HUES6 (cell line): ENCODE data around the gene TMEM190.
A peak's percentile ranks its signal among the peaks of the same experiment; 100 is the strongest.
"Not testable (repeated sequence)": the region's sequence is repeated elsewhere in the genome, so short reads cannot be mapped to it uniquely, and the experiment has no call there.

Experiments used
- H3K27ac ChIP-seq: 2 replicates; pipeline ENCODE4 v1.7.0; 2013; ENCODE audit warnings: low read depth, mild to moderate bottlenecking, low read length, inconsistent platforms
- H3K27me3 ChIP-seq: 2 replicates; pipeline ENCODE4 v1.6.1; 2013; ENCODE audit warnings: low read length; ENCODE audit not compliant: control insufficient read depth, insufficient read depth
- H3K36me3 ChIP-seq: 2 replicates; pipeline ENCODE4 v1.6.1; 2013; ENCODE audit warnings: low read length; ENCODE audit not compliant: control insufficient read depth, insufficient read depth
- H3K4me1 ChIP-seq: 2 replicates; pipeline ENCODE4 v1.6.1; 2013; ENCODE audit warnings: low read length; ENCODE audit not compliant: control insufficient read depth, insufficient read depth
- H3K4me3 ChIP-seq: 2 replicates; pipeline ENCODE4 v1.5.1; 2013; ENCODE audit warnings: low read depth, low read length
- H3K9ac ChIP-seq: one replicate; pipeline ENCODE4 v1.6.1; 2013; ENCODE audit warnings: mild to moderate bottlenecking, low read length
- H3K9me3 ChIP-seq: 2 replicates; pipeline ENCODE4 v1.6.1; 2013; ENCODE audit warnings: low read depth, low read length; ENCODE audit not compliant: control insufficient read depth, insufficient read depth

TMEM190 gene

DNA sequence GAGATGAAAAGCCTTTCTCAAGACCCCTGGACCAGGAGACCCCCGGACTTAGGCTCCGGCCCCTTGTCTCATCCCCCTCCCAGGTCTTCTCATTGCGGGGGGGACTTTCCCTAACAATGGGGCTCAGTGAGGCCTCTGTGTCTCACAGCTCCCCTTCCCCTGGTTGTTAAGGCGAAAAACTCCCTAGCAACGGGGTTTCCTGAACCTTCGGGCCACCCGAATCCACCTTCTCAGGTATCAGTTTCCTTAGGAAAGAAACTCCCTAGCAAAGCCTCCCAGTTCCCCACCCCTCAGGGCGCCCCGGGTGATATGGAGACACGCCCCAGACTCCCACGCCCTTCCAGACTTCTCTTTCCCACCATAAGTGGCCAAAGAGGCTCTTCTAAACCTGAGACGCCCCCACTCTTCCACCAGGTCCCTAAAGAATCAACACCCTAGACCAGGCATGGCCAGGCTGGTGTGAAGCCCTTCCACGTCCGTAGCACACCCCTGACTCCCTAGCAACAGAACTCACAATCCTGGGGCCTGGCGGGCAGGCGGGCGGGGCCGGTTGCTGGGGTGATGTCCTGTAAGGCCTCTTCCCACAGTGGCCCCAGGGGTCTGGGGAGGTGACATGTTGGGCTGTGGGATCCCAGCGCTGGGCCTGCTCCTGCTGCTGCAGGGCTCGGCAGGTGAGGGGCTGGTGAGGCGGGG, at the start of gene TMEM190:
TSS of gene TMEM190 (plus strand) at position 586 of the 693 bp plus-strand sequence. CDS start at position 614, 28 bp downstream.
- Histone ChIP-seq H3K9ac (peak within 1 kb of the TSS; percentile 13), H3K4me1 (peaks cover 45% of the 10 kb centered on the region), H3K36me3 (no peaks in the 10 kb centered on the region), H3K27me3 (peaks cover 35% of the 10 kb centered on the region), H3K9me3 (no peaks in the 10 kb centered on the region), H3K4me3 (peak within 1 kb of the TSS; percentile 60), H3K27ac (no peak within 1 kb of the TSS)

DNA sequence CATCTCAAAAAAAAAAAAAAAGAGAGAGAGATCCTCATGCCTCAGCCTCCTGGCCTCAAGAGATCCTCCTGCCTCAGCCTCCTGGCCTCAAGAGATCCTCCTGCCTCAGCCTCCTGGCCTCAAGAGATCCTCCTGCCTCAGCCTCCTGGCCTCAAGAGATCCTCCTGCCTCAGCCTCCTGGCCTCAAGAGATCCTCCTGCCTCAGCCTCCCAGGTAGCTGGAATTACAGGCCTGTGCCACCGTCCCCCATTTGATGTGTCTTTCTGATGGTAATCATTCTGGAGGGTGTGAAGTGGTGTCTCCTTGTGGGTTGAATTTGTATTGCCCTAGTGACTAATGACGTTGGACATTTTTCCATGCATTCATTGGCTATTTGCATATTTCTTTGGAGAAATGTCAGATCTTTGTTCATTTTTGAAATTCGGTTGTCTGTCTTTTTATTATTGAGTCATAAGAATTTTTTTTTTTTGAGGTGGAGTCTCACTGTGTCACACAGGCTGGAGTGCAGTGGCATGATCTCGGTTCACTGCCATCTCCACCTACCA, 47.8 kb upstream of the TMEM190 start:
- not testable (repeated sequence) for H3K9ac ChIP-seq, H3K4me3 ChIP-seq, H3K9me3 ChIP-seq, H3K36me3 ChIP-seq, H3K4me1 ChIP-seq, H3K27me3 ChIP-seq, H3K27ac ChIP-seq

DNA sequence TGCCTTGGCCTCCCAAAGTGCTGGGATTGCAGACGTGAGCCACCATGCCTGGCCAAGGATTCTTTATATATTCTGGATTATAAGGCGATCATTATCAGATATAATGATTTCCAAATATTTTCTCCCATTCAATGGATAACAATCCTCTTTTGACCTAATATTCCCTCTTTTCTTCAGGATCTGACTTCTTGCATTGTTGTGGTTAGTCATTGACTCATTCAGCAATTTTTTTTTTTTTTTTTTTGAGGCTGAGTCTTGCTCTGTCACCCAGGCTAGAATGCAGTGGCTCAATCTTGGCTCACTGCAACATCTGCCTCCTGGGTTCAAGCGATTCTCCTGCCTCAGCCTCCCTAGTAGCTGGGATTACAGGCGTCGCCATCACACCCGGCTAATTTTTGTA, 46.8 kb upstream of the TMEM190 start:
- H3K9ac ChIP-seq, H3K4me3 ChIP-seq, H3K27me3 ChIP-seq, H3K27ac ChIP-seq, H3K9me3 ChIP-seq, H3K36me3 ChIP-seq, H3K4me1 ChIP-seq: not testable (repeated sequence)

DNA sequence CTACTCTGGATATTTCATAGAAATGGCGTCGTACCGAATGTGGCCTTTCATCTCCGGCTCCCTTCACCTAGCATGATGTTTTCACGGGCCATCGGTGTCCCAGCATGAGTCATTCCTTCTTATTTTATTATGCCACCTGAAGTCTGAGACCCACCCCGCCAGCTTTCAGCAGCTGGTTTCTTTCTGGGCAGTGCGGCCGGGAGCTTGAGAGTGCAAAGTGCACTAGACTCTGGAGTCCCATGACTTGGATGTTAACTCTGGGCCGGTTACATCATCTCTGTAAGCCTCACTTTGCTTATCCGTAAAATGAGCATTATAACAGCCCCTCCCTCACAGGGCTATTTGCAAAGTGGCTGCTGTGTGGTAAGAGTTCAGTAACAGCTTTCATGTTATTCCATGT, 42.8 kb upstream of the TMEM190 start:
- H3K27me3 ChIP-seq: no peaks in the 10 kb centered on the region
- H3K36me3 ChIP-seq: no peaks in the 10 kb centered on the region
- no peaks in the 10 kb centered on the region for H3K9me3 ChIP-seq
- no peak overlapping the region for H3K27ac ChIP-seq
- H3K4me1 ChIP-seq: peaks cover 13% of the 10 kb centered on the region
- H3K4me3 ChIP-seq: no peak overlapping the region
- no peak overlapping the region for H3K9ac ChIP-seq

DNA sequence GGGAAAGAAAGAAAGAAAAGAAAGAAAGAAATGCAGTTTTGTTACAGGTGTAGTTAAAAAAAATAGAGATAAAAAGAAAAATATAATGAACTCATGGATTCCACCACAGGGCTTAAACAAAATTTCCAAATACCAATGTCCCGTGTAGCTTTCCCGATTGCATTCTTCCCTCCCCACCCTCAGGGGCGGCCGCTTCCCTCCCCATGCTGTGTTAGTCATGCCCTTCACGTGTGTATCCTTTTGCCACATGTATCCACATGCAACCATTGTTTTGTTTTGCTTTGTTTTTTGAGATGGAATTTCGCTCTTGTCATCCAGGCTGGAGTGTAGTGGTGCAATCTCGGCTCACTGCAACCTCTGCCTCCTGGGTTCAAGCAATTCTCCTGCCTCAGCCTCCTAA, 40.5 kb upstream of the TMEM190 start:
- H3K27me3 ChIP-seq: no peaks in the 10 kb centered on the region
- H3K36me3 ChIP-seq: no peaks in the 10 kb centered on the region
- H3K27ac ChIP-seq: no peak overlapping the region
- H3K9me3 ChIP-seq: no peaks in the 10 kb centered on the region
- peaks cover 14% of the 10 kb centered on the region for H3K4me1 ChIP-seq
- H3K4me3 ChIP-seq: no peak overlapping the region
- no peak overlapping the region for H3K9ac ChIP-seq

DNA sequence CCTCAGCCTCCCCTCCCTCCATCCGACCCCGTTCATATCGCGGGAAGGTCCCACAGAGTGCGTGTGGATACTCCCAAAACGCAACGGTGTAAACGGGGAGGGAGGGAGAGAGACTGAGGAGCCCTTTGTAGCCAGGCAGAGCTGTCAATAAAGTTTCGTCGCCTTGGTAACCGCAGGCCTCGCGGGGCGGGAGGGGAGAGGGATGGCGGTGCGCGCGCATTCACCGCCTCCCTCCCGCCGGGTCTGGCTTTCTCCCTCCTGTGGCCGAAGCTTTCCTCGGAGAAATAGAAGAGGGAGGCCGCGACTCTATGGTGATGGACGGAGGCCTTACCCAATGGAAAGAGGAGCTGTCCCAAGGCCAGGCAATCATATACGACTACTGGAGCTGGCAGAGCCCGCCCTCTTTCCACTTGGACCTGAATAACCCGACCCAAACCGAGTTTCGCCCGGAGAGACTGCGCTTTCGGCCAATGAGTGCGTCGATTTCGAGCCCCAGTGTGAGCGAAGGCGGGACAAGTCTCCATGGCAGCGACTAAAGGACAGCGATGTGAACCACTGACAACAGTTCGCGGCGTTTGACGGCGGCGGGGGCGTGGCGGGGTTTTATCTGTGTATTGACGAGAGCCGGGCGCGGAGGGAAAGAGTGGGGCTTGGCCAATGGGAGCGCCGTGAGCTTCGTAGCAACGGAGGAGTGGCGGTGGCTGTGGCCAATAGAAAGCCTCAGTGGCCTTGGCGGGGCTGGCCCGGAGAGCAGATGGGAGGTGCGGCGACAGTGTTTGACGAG, 37.3 kb upstream of the TMEM190 start, which contains the start of gene KMT5C:
TSS of gene KMT5C (plus strand) at position 772 of the 784 bp plus-strand sequence. CDS start 2,061 bp downstream, outside the sequence.
- peak within 1 kb of the TSS; percentile 91 for H3K9ac ChIP-seq
- peak within 1 kb of the TSS; percentile 97 for H3K4me3 ChIP-seq
- H3K27ac ChIP-seq: peak within 1 kb of the TSS; percentile 94
- peaks cover 22% of the 10 kb centered on the region for H3K36me3 ChIP-seq
- H3K4me1 ChIP-seq: peaks cover 16% of the 10 kb centered on the region
- no peaks in the 10 kb centered on the region for H3K9me3 ChIP-seq
- H3K27me3 ChIP-seq: no peaks in the 10 kb centered on the region

DNA sequence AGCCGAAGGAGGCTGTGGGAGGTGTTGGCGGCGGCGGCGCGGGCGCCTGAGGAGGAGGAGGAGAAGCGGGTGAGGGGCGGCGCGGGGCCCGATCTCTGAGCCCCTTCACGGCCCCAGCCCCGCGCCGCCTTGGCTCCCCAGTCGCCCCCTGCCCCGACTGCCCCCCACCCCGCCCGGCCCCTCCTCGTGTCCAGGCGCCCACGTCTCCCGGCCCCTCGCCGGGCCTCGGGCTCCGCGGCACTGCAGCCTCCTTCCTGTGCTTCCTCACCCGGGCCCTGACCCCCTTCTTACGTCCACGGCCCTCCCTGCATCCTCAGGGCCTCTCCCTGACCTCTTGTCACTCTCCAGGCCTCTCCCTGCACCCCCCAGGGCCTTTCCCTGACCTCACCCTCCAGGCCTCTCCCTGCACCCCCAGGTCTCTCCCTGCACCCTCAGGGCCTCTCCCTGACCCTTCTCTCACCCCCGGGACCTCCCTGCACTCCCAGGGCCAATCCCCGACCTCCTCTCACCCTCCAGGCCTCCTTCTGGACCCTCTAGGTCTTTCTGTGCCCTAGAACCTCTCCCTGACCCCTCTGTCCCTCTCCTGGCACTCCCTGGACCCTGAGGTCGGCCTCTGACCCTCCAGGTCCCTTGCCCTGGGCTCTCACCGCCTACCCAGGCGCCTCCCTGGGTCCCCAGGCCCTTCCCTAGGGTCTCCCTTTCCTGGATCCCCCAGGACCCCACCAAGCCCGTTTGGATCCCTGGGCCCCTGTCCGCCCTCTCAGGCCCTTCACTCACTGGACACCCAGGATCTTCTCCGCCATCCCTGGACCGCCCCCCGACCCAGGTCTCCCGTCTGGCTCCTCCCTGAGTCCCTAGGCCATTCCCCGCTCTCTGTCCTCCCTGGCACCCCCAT, 36.5 kb upstream of the TMEM190 start:
- no peaks in the 10 kb centered on the region for H3K27me3 ChIP-seq
- H3K27ac ChIP-seq: peak overlapping the region; percentile 78; the same call in 1 of the 2 replicates
- H3K4me3 ChIP-seq: peak overlapping the region; percentile 97
- H3K9ac ChIP-seq: peak overlapping the region; percentile 79
- H3K4me1 ChIP-seq: peaks cover 16% of the 10 kb centered on the region
- peaks cover 30% of the 10 kb centered on the region for H3K36me3 ChIP-seq
- no peaks in the 10 kb centered on the region for H3K9me3 ChIP-seq

DNA sequence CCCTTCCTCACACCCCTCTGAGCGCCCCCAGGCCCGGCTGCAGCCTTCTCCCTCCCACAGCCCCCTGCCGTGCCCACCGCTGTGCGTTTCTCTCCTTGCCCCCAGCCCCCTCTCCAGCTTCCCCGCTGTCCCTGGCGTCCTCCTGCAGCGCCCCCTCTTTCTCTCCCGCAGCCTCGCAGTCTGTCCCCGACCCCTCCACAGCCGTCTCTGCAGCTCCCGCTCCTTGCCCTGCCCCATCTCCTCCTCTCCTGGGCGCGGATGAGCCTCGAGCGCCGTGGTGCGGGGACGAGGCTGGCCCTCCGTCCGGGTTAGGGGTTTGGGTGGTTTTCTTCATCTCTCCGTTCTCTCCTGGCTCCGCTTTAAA, 35.9 kb upstream of the TMEM190 start:
- peak overlapping the region; percentile 79 for H3K9ac ChIP-seq
- peaks cover 36% of the 10 kb centered on the region for H3K36me3 ChIP-seq
- H3K4me3 ChIP-seq: peak overlapping the region; percentile 97
- no peaks in the 10 kb centered on the region for H3K27me3 ChIP-seq
- peaks cover 22% of the 10 kb centered on the region for H3K4me1 ChIP-seq
- no peaks in the 10 kb centered on the region for H3K9me3 ChIP-seq
- peak overlapping the region; percentile 78; the same call in 1 of the 2 replicates for H3K27ac ChIP-seq

DNA sequence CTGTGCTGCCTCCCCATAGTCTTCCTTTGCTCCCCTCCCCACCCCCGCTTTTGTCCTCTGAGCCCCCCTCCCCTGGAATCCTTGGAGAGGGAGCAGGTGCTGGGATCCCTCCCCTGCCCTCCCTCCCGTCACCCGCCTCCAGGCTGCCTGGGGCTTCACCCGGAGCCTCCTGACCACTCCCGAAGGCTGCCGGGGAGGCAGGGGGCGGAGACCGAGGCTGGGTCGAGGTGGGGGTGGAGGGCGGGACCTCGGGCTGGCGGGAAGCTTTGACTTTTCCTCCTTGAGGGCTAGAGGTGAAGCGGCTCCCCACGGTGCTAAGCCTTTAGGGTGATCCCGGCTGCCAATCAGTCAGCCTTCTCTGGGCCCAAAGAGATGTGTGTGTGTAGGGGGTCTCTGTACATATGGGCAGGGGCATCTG, 35.4 kb upstream of the TMEM190 start:
- no peaks in the 10 kb centered on the region for H3K27me3 ChIP-seq
- no peaks in the 10 kb centered on the region for H3K9me3 ChIP-seq
- peak overlapping the region; percentile 97 for H3K4me3 ChIP-seq
- peak overlapping the region; percentile 21 for H3K9ac ChIP-seq
- H3K27ac ChIP-seq: peak overlapping the region; percentile 78; the same call in 1 of the 2 replicates
- peaks cover 40% of the 10 kb centered on the region for H3K36me3 ChIP-seq
- H3K4me1 ChIP-seq: peaks cover 26% of the 10 kb centered on the region

DNA sequence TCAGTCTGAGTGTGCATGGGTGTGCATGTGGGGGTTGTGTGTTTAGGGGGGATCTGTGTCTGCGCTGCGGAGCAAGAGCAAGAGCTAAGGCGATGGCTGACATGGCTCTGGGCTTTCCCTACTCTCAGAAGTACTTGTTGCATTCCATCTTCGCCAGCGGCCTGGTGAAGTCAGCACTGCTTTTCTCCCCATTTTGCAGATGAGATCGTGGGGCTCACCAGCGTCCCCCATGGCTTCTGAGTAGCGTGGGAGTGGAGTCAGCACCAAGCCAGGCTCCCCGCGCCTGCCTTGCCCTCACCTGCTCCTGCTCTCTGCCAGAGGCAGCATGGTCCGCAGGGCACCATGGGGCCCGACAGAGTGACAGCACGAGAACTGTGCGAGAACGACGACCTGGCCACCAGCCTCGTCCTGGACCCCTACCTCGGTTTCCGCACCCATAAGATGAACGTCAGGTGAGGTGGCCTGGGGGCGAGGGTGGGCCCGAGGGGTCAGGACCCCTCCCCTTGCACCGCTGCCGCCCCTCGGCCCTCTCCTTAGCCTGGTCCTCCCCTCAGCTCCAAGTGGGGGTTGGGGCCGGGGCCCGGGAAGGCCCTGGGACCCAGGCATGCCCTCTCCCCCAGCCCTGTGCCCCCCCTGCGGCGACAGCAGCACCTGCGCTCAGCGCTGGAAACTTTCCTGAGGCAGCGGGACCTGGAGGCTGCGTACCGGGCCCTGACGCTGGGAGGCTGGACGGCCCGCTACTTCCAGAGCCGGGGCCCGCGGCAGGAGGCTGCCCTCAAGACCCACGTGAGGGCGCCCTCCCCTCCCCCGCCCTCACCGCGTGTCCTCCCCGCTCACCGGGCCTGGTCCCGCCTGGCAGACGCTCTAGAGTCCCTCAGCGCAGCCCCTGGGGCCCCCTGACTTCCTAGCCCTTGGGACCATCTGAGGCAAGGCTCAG, 34.8 kb upstream of the TMEM190 start:
- Histone ChIP-seq H3K9me3 (no peaks in the 10 kb centered on the region), H3K36me3 (peaks cover 45% of the 10 kb centered on the region), H3K9ac (peak overlapping the region; percentile 21), H3K4me1 (peaks cover 29% of the 10 kb centered on the region), H3K4me3 (peak overlapping the region; percentile 48), H3K27ac (no peak overlapping the region), H3K27me3 (no peaks in the 10 kb centered on the region)
